B cell (primary cell): ENCODE results near the gene ALG8. TPM values are rescaled to one million over a fixed set of nuclear protein-coding genes. Genes with fewer than 3 reads are reported as not detected.
"Not testable (repeated sequence)": the region's sequence is repeated elsewhere in the genome, so short reads cannot be mapped to it uniquely, and the experiment has no call there.

Experiments
- ATAC-seq: fragments of 200-7000 bp; cut with Tn5 transposase; one replicate; pipeline ENCODE4 v1.10.0; 2021; ENCODE audit warnings: low read depth, mild to moderate bottlenecking, moderate number of reproducible peaks, moderate library complexity
- CTCF ChIA-PET: fragments of 350-600 bp; sonication (Branson Sonifier 250); formaldehyde crosslinking; loops from one replicate; lab custom pipeline; 2021; ENCODE audit warnings: antibody characterized with exemption, inconsistent platforms; lab: Charles Lee
- POLR2A ChIA-PET: fragments of 350-600 bp; sonication (Branson Sonifier 250); formaldehyde crosslinking; loops from one replicate; lab custom pipeline; 2021; ENCODE audit warnings: antibody characterized with exemption; lab: Charles Lee
- DNase-seq: peaks from one replicate; pipeline ENCODE4 v3.0.0; 2013
- H2AFZ ChIP-seq: 2 replicates; pipeline ENCODE4 v1.6.1; 2012; ENCODE audit warnings: mild to moderate bottlenecking, low read depth, low read length; ENCODE audit not compliant: insufficient read depth, poor library complexity, severe bottlenecking
- H3K27ac ChIP-seq, 2 donors: 1 replicate in 1 of 2; 2 replicates in 1 of 2; pipeline ENCODE4 v1.5.1; 2012 to 2013; ENCODE audit warnings: low read length in 2 of 2, mild to moderate bottlenecking in 2 of 2, moderate library complexity in 1 of 2
- H3K27me3 ChIP-seq, 4 experiments: fragments of 200-600 bp in 1 of 4; sonication (generic) in 1 of 4; replicated peaks in 1 of 4; 1 replicate in 2 of 4; 2 replicates in 2 of 4; pipeline versions ENCODE4 v1.6.1 to v1.7.0; 2013 to 2016; ENCODE audit warnings: low read length in 3 of 4, mild to moderate bottlenecking in 2 of 4, mixed read lengths in 1 of 4, moderate library complexity in 1 of 4; ENCODE audit not compliant: insufficient read depth in 4 of 4, control insufficient read depth in 3 of 4; ENCODE audit errors: control extremely low read depth in 1 of 4
- H3K36me3 ChIP-seq, 2 experiments: replicated peaks in 1 of 2; 1 replicate in 1 of 2; 2 replicates in 1 of 2; pipeline versions ENCODE4 v1.6.1 to v1.7.1; 2013; ENCODE audit warnings: low read length in 1 of 2; ENCODE audit not compliant: insufficient read depth in 2 of 2, control insufficient read depth in 1 of 2; ENCODE audit errors: control extremely low read depth in 1 of 2, extremely low read depth in 1 of 2
- H3K4me1 ChIP-seq, 2 donors: fragments of 200-600 bp in 1 of 2; sonication (generic) in 1 of 2; 1 replicate in 1 of 2; 2 replicates in 1 of 2; pipeline versions ENCODE4 v1.5.1 to v1.6.1; 2013 to 2017; ENCODE audit warnings: low read length in 2 of 2; ENCODE audit not compliant: control insufficient read depth in 2 of 2, insufficient read depth in 2 of 2
- H3K4me2 ChIP-seq: replicated peaks from 2 replicates; pipeline ENCODE3; 2012; ENCODE audit warnings: mild to moderate bottlenecking, low read depth, low read length; ENCODE audit not compliant: poor library complexity, severe bottlenecking
- H3K4me3 ChIP-seq, 5 experiments: fragments of 200-600 bp in 1 of 5; sonication (generic) in 1 of 5; 1 replicate in 3 of 5; 2 replicates in 2 of 5; pipeline versions ENCODE4 v1.5.1 to v1.7.0; 2011 to 2016; ENCODE audit warnings: low read length in 4 of 5, mild to moderate bottlenecking in 4 of 5, low read depth in 2 of 5, control low read depth in 1 of 5, moderate library complexity in 1 of 5; ENCODE audit not compliant: insufficient read depth in 1 of 5; ENCODE audit errors: control extremely low read depth in 1 of 5, extremely low read depth in 1 of 5
- H3K79me2 ChIP-seq: fragments of 200-600 bp; sonication (generic); one replicate; pipeline ENCODE4 v1.6.0; 2016; ENCODE audit warnings: low read length; ENCODE audit not compliant: control insufficient read depth, insufficient read depth
- H3K9ac ChIP-seq: fragments of 200-600 bp; sonication (generic); 2 replicates; pipeline ENCODE4 v1.6.1; 2017; ENCODE audit warnings: mild to moderate bottlenecking, low read length, moderate library complexity
- H3K9me3 ChIP-seq, 3 donors: one replicate each; pipeline versions ENCODE4 v1.6.1 to v1.7.1; 2013; ENCODE audit warnings: low read length in 2 of 3; ENCODE audit not compliant: control insufficient read depth in 2 of 3, insufficient read depth in 1 of 3; ENCODE audit errors: control extremely low read depth in 1 of 3
- H4K20me1 ChIP-seq: 2 replicates; pipeline ENCODE4 v1.6.0; 2012; ENCODE audit warnings: mild to moderate bottlenecking, low read length; ENCODE audit not compliant: insufficient read depth, control insufficient read depth, poor library complexity, severe bottlenecking
- H3K27ac Mint-ChIP-seq: one replicate; pipeline ENCODE4 v1.8.0; 2021; ENCODE audit warnings: mixed read lengths
- H3K27me3 Mint-ChIP-seq: one replicate; pipeline ENCODE4 v1.8.0; 2021; ENCODE audit warnings: mixed read lengths
- H3K4me1 Mint-ChIP-seq: one replicate; pipeline ENCODE4 v1.8.0; 2021; ENCODE audit warnings: mixed read lengths
- H3K4me3 Mint-ChIP-seq: one replicate; pipeline ENCODE4 v1.8.0; 2021; ENCODE audit warnings: mixed read lengths
- H3K9me3 Mint-ChIP-seq: one replicate; pipeline ENCODE4 v1.8.0; 2022; ENCODE audit warnings: mixed read lengths; ENCODE audit not compliant: insufficient read depth
- EZH2 ChIP-seq: IDR thresholded peaks from 2 replicates; pipeline ENCODE4 v1.6.1; 2012; ENCODE audit warnings: borderline replicate concordance, low read depth, mild to moderate bottlenecking, moderate library complexity, low read length; ENCODE audit not compliant: insufficient read depth, poor library complexity, severe bottlenecking
- WGBS: methylation state at CpG from one replicate; pipeline ENCODE4 v1.1.5; 2013; ENCODE audit warnings: missing lambda C conversion rate; ENCODE audit not compliant: insufficient coverage; 5-methylcytosine and 5-hydroxymethylcytosine counted together
- intact Hi-C: fragments of 100-400 bp; cut with micrococcal nuclease; formaldehyde crosslinking; loops from one replicate; pipeline ENCODE4 v1.10.0; 2022
- polyA plus RNA-seq: library from polyadenylated mRNA; depleted of rRNA; stranded (reverse); fragments of >200 nt; gene quantifications from 2 replicates; pipeline ENCODE4 v1.2.3, GENCODE V29; 2012
- total RNA-seq, 2 donors: library from RNA; stranded (reverse); fragments of 120-200 nt in 1 of 2; gene quantifications; 1 replicate in 1 of 2; 2 replicates in 1 of 2; pipeline versions ENCODE4 v1.2.3 to v1.2.4, GENCODE V29; 2013 to 2022
- TF ChIP-seq, protein P1 (sequence below): fragments of 200-600 bp; IDR thresholded peaks from one replicate; pipeline ENCODE4 v1.8.0; 2022; ENCODE audit warnings: antibody characterized with exemption, mild to moderate bottlenecking

ALG8 gene
- total and polyA plus RNA-seq, 2 donors (not counting 1 experiment from before 2014, with no cell fraction given) = 16.7 to 28.5 TPM

DNA sequence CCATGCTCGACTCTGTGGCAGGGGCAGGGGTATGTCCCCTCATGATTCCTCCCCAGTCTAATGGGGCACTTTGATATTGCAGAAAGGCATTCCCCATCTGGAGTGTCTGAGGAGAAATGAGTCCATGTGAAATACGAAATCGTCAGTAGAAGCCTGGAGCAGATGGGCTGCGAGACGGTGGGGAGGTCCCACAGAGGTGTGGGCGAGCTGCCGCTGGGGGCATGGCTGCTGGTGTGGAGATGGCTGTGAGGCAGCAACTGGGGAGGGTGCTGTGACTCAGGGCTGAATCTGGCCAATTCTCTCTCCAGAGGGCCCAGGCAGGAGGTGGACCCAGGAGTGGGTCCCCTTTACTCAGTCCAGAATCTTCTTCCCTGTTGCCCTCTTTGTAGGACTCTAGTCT is 37.8 kb upstream of the ALG8 start:
- 94% methylated on average over 7 of the region's 7 CpGs for WGBS
- no peaks in the 10 kb centered on the region for H4K20me1 ChIP-seq
- intact Hi-C loops = no loop called here
- H3K4me1 ChIP-seq = no peaks in the 10 kb centered on the region
- H3K4me3 ChIP-seq = no peak overlapping the region
- Mint-ChIP-seq H3K4me1 (no peaks in the 10 kb centered on the region), H3K9me3 (peaks cover 12% of the 10 kb centered on the region), H3K27me3 (no peaks in the 10 kb centered on the region), H3K27ac (no peak overlapping the region), H3K4me3 (no peak overlapping the region)
- H2AFZ ChIP-seq = no peak overlapping the region
- ATAC-seq = no peak
- peaks cover 0 to 3% of the 10 kb centered on the region in 2 experiments for H3K36me3 ChIP-seq
- CTCF ChIA-PET = no interaction called here
- no peak for DNase-seq
- H3K27me3 ChIP-seq = no peaks in the 10 kb centered on the region
- H3K9ac ChIP-seq = no peak overlapping the region
- H3K27ac ChIP-seq = no peak overlapping the region
- H3K4me2 ChIP-seq = no peak overlapping the region
- H3K79me2 ChIP-seq = no peaks in the 10 kb centered on the region
- POLR2A ChIA-PET = no interaction called here
- H3K9me3 ChIP-seq = peaks cover 0 to 2% (median 0%) of the 10 kb centered on the region in 3 donors
- TF ChIP-seq, protein P1, sequence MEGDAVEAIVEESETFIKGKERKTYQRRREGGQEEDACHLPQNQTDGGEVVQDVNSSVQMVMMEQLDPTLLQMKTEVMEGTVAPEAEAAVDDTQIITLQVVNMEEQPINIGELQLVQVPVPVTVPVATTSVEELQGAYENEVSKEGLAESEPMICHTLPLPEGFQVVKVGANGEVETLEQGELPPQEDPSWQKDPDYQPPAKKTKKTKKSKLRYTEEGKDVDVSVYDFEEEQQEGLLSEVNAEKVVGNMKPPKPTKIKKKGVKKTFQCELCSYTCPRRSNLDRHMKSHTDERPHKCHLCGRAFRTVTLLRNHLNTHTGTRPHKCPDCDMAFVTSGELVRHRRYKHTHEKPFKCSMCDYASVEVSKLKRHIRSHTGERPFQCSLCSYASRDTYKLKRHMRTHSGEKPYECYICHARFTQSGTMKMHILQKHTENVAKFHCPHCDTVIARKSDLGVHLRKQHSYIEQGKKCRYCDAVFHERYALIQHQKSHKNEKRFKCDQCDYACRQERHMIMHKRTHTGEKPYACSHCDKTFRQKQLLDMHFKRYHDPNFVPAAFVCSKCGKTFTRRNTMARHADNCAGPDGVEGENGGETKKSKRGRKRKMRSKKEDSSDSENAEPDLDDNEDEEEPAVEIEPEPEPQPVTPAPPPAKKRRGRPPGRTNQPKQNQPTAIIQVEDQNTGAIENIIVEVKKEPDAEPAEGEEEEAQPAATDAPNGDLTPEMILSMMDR = no peak
- TF ChIP-seq EZH2 = no peak

DNA sequence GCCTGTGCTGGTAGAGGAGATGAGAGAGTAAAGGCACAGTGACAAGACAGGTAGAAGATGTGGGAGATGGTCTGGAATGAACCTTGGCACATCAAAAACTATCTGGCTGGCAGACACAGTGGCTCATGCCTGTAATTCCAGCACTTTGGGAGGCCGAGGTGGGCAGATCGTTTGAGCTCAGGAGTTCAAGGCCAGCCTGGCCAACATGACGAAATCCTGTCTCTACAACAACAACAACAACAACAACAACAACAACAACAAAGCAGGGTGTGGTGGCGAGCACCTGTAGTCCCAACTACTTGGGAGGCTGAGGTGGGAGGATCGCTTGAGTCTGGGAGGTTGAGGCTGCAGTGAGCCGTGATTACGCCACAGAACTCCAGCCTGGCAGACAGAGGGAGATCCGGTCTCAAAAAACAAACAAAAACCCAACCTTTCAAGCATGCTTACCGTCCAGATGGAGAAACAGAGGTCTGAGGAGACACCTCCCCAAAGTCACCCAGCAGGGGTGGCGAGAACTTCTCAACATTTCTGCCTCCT is 37.2 kb upstream of the ALG8 start:
- Mint-ChIP-seq H3K4me3 (no peak overlapping the region), H3K27ac (no peak overlapping the region), H3K4me1 (no peaks in the 10 kb centered on the region), H3K27me3 (no peaks in the 10 kb centered on the region), H3K9me3 (peaks cover 12% of the 10 kb centered on the region)
- intact Hi-C loops = no loop called here
- no peaks in the 10 kb centered on the region for H3K4me1 ChIP-seq
- ATAC-seq (no peak), DNase-seq (no peak)
- H3K36me3 ChIP-seq = peaks cover 0 to 3% of the 10 kb centered on the region in 2 experiments
- H3K9ac ChIP-seq = no peak overlapping the region
- H3K4me3 ChIP-seq = no peak overlapping the region
- H3K4me2 ChIP-seq = no peak overlapping the region
- WGBS = 100% methylated on average over 5 of the region's 10 CpGs
- H3K79me2 ChIP-seq = no peaks in the 10 kb centered on the region
- no peaks in the 10 kb centered on the region for H4K20me1 ChIP-seq
- no peak for TF ChIP-seq EZH2
- TF ChIP-seq, protein P1 = no peak
- ChIA-PET POLR2A (no interaction called here), CTCF (no interaction called here)
- H3K27ac ChIP-seq = no peak overlapping the region
- no peaks in the 10 kb centered on the region for H3K27me3 ChIP-seq
- H3K9me3 ChIP-seq = peaks cover 0 to 2% (median 0%) of the 10 kb centered on the region in 3 donors
- no peak overlapping the region for H2AFZ ChIP-seq

DNA sequence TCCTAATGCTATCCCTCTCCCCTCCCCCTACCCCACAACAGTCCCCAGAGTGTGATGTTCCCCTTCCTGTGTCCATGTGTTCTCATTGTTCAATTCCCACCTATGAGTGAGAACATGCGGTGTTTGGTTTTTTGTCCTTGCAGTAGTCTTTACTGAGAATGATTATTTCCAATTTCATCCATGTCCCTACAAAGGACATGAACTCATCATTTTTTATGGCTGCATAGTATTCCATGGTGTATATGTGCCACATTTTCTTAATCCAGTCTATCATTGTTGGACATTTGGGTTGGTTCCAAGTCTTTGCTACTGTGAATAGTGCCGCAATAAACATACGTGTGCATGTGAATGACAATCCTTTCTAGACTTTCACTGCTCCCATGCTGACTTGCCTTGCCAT is 36.4 kb upstream of the ALG8 start:
- H4K20me1 ChIP-seq, CTCF ChIA-PET, H3K36me3 ChIP-seq, H3K9me3 ChIP-seq, H3K9me3 Mint-ChIP-seq, POLR2A ChIA-PET, ATAC-seq, DNase-seq, H3K27ac ChIP-seq, H3K79me2 ChIP-seq, intact Hi-C loops, H2AFZ ChIP-seq, H3K27ac Mint-ChIP-seq, H3K4me1 ChIP-seq, H3K4me2 ChIP-seq, H3K4me3 Mint-ChIP-seq, H3K27me3 ChIP-seq, H3K4me1 Mint-ChIP-seq, H3K9ac ChIP-seq, H3K4me3 ChIP-seq, H3K27me3 Mint-ChIP-seq: not testable (repeated sequence)
- WGBS = 95% methylated on average over 2 of the region's 3 CpGs
